Motor neuron (in vitro differentiated cells): ENCODE results near the gene AHNAK. TPM values are rescaled to one million over a fixed set of nuclear protein-coding genes. Genes with fewer than 3 reads are reported as not detected.
A peak's percentile ranks its signal among the peaks of the same experiment; 100 is the strongest.

Source experiments
- ATAC-seq, 8 experiments: fragments of 200-7000 bp; cut with Tn5 transposase; replicated peaks in 6 of 8; 2 replicates each; pipeline ENCODE4 v1.8.0; 2021; ENCODE audit warnings: mild to moderate bottlenecking in 8 of 8, moderate library complexity in 8 of 8
- H3K27ac ChIP-seq, 2 donors: fragments of 250-450 bp; sonication (Bioruptor Pico); 2 replicates each; pipeline ENCODE4 v1.9.0; 2021; ENCODE audit warnings: antibody characterized with exemption in 2 of 2, mild to moderate bottlenecking in 2 of 2, moderate library complexity in 1 of 2
- H3K4me1 ChIP-seq, 2 donors: fragments of 250-450 bp; sonication (Bioruptor Pico); replicated peaks in 1 of 2; 2 replicates each; pipeline ENCODE4 v1.6.1; 2021; ENCODE audit warnings: antibody characterized with exemption in 2 of 2, mild to moderate bottlenecking in 2 of 2, moderate library complexity in 1 of 2
- H3K4me3 ChIP-seq, 5 donors: fragments of 250-450 bp; sonication (Bioruptor Pico); 2 replicates each; pipeline ENCODE4 v1.9.0; 2021; ENCODE audit warnings: antibody characterized with exemption in 5 of 5, mild to moderate bottlenecking in 5 of 5, moderate library complexity in 4 of 5
- WGBS, 10 experiments: fragments of 450-650 bp; shearing (Covaris generic); methylation state at CpG; one replicate each; pipeline ENCODE4 v1.0.0; 2022; 5-methylcytosine and 5-hydroxymethylcytosine counted together
- in situ Hi-C, 9 experiments: fragments of 400-800 bp; cut with MboI; loops; one replicate each; pipeline ENCODE4 v1.15.0; 2021; ENCODE audit warnings: low sequenced_read_pairs in 9 of 9, low pct_unique_long_range_greater_than_20kb in 2 of 9; ENCODE audit not compliant: unreplicated experiment in 9 of 9
- total RNA-seq, 8 experiments: library from RNA; unstranded; fragments of 300-600 nt; gene quantifications; 2 replicates each; pipeline versions ENCODE4 v1.2.3 to v1.2.4, GENCODE V29; 2022

AHNAK gene
- total RNA-seq, 8 experiments from 2014 or later: 1.2 to 93.7 (median 13.5) TPM

- in situ Hi-C loops: loop anchor here in 5 of 9 experiments (10.0 to 25.0 kb wide), 5 partner anchors 155 to 488 kb away; partner anchors contain the start of genes EEF1G (in 1 of the 5), SLC3A2 (in 1 of the 5), STX5 (in 1 of the 5) and TEX54 (in 1 of the 5)
- ATAC-seq: no peak
Measured at GRCh38 chr11:62399172-62399877, 147.3 kb downstream of the AHNAK start.

GRCh38 chr11:62398011-62398994, 148.3 kb downstream of the AHNAK start:
- no peak overlapping the region for H3K27ac ChIP-seq
- H3K4me3 ChIP-seq: no peak overlapping the region
- peak in 1 of 8 experiments; percentile 4 for ATAC-seq
- WGBS, 10 experiments: 40 to 100% (median 60%) methylated on average over 1 to 14 of the region's 22 CpGs; no CpG with 5 or more reads in 3 of the 10 experiments
- peaks cover 35 to 46% of the 10 kb centered on the region in 2 donors for H3K4me1 ChIP-seq
- in situ Hi-C loops: loop anchor here in 5 of 9 experiments (10.0 to 25.0 kb wide), 5 partner anchors 156 to 489 kb away; partner anchors contain the start of genes EEF1G (in 1 of the 5), SLC3A2 (in 1 of the 5), STX5 (in 1 of the 5) and TEX54 (in 1 of the 5)

More at GRCh38 chr11:62399172-62399877, 147.3 kb downstream of the AHNAK start:
- H3K4me1 ChIP-seq: peaks cover 35 to 46% of the 10 kb centered on the region in 2 donors
- no peak overlapping the region for H3K4me3 ChIP-seq
- WGBS, 10 experiments: 0 to 100% (median 88%) methylated on average over 1 to 5 of the region's 10 CpGs; no CpG with 5 or more reads in 3 of the 10 experiments
- H3K27ac ChIP-seq: no peak overlapping the region

DNA sequence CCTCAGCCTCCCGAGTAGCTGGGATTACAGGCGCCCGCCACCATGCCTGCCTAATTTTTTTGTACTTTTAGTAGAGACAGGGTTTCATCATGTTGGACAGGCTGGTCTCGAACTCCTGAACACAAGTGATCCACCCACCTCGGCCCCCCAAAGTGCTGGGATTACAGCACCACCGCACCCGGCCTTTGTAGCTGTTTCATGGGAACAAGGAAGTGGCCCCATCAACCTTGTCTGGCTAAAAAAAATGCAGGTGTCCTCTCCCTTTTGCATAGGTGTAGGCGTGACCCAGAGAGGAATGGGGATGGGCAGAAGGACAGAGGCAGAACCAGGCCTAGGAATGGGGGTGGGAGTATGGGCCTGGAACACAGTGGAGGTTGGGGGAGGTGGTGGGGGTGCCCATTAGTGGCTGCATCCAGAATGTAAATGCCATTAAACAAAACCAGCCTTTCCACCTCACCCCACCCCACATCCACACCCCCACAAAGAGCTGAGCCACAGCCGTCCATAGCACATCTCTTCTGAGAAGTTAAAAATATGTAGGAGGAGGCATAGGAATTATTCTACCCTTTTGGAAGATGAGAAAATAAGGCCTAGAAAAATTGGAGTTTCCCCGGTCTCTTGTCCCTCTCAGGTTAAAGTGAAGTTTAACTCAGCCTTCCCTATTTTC, 150.6 kb downstream of the AHNAK start:
- Histone ChIP-seq H3K4me3 (no peak overlapping the region), H3K27ac (no peak overlapping the region), H3K4me1 (peaks cover 31 to 36% of the 10 kb centered on the region in 2 donors)
- in situ Hi-C loops: loop anchor here in 5 of 9 experiments (10.0 to 25.0 kb wide), 5 partner anchors 159 to 491 kb away; partner anchors contain the start of genes EEF1G (in 1 of the 5), SLC3A2 (in 1 of the 5), STX5 (in 1 of the 5) and TEX54 (in 1 of the 5)
- no peak for ATAC-seq
- 43 to 100% (median 97%) methylated on average over 1 to 5 of the region's 10 CpGs; no CpG with 5 or more reads in 6 of the 10 experiments for WGBS, 10 experiments

DNA sequence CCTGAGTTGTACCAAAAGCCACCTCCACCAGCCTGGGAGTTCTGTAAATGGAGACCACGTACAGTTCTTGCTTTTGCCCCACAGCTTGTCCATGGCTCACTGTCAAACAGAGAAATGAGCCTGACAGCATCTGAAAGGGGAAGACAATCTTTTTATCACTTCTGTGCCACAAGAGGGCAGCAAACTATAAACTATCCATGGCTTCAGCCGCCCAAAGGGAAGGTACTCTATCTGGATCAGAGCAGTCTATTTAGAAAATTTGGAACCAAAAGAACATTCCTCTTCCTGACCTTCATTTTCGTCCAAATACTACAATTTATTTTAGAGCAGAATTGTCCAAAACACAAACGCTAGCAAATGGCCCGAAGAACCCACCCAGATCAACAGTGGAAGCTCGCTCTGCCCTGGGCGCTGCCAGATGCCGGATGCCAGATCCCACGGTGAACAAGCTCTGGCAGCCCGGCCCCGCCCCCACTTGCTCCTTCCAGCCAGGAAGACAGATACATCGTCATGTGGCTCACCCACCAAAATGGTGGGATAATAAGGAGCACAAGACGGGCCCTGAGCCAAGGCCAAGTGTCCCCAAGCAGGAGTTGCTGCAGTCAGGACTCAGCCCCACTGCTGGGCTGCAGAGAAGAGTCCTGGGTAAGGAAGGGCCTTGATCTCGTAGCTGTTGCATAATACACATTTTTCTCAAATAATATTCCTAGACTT, 151.6 kb downstream of the AHNAK start:
- WGBS, 10 experiments: 0 to 22% (median 7%) methylated on average over 1 to 10 of the region's 14 CpGs; no CpG with 5 or more reads in 1 of the 10 experiments
- in situ Hi-C loops: loop anchor here in 5 of 9 experiments (10.0 to 25.0 kb wide), 5 partner anchors 160 to 492 kb away; partner anchors contain the start of genes EEF1G (in 1 of the 5), SLC3A2 (in 1 of the 5), STX5 (in 1 of the 5) and TEX54 (in 1 of the 5)

GRCh38 chr11:62393735-62394134, 152.9 kb downstream of the AHNAK start:
- H3K27ac ChIP-seq: no peak overlapping the region
- H3K4me3 ChIP-seq: no peak overlapping the region
- peaks cover 11 to 13% of the 10 kb centered on the region in 2 donors for H3K4me1 ChIP-seq
- no peak for ATAC-seq
- 17 to 94% (median 73%) methylated on average over 1 to 4 of the region's 5 CpGs; no CpG with 5 or more reads in 4 of the 10 experiments for WGBS, 10 experiments
- in situ Hi-C loops: loop anchor here in 5 of 9 experiments (10.0 to 25.0 kb wide), 5 partner anchors 161 to 494 kb away; partner anchors contain the start of genes EEF1G (in 1 of the 5), SLC3A2 (in 1 of the 5), STX5 (in 1 of the 5) and TEX54 (in 1 of the 5)

More for the DNA sequence above, 151.6 kb downstream of the AHNAK start:
- Histone ChIP-seq H3K27ac (peak overlapping the region in 1 of 2 donors; percentile 18), H3K4me3 (peak overlapping the region in 4 of 5 donors; percentile 0 to 6 (median 1)), H3K4me1 (peaks cover 21 to 26% of the 10 kb centered on the region in 2 donors)
- ATAC-seq: peak; percentile 80 to 94 (median 92)

DNA sequence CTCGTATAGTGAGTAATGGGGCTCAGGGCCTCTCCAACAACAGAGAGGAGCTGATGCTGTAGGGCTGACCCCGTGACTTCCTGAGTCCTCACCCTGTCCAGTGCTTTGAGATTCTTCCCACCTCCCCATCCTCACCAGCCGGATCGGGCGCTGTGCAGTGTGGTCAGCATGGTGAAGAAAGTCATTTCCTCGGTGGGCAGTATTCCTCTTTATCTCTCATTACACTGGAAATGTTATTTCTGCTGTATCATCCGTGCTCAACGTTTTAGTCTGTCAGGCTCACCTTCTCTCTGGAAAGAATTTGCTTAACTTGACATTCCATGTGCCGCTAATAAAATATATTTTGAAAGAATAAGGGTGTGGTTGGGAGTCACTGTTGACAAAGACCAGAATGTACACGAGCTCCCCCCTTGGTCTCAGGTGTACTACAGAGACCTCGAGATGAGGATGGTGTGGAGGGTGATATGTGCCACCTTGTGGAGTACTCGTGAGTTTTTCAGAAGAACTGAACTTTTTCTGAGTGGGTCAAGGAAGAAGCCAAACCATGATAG, 153.5 kb downstream of the AHNAK start:
- Histone ChIP-seq H3K4me3 (no peak overlapping the region), H3K4me1 (peaks cover 6 to 7% of the 10 kb centered on the region in 2 donors), H3K27ac (no peak overlapping the region)
- in situ Hi-C loops: loop anchor here in 5 of 9 experiments (10.0 to 25.0 kb wide), 5 partner anchors 162 to 494 kb away; partner anchors contain the start of genes EEF1G (in 1 of the 5), SLC3A2 (in 1 of the 5), STX5 (in 1 of the 5) and TEX54 (in 1 of the 5)
- 24 to 94% (median 61%) methylated on average over 2 to 7 of the region's 12 CpGs; no CpG with 5 or more reads in 2 of the 10 experiments for WGBS, 10 experiments
- peak in 1 of 8 experiments; percentile 16 for ATAC-seq

GRCh38 chr11:62392506-62392905, 154.1 kb downstream of the AHNAK start:
- Histone ChIP-seq H3K27ac (no peak overlapping the region), H3K4me1 (peaks cover 6 to 7% of the 10 kb centered on the region in 2 donors), H3K4me3 (no peak overlapping the region)
- ATAC-seq: no peak
- WGBS, 10 experiments: 52 to 94% (median 83%) methylated on average over 1 to 3 of the region's 3 CpGs; no CpG with 5 or more reads in 5 of the 10 experiments
- in situ Hi-C loops: loop anchor here in 5 of 9 experiments (10.0 to 25.0 kb wide), 5 partner anchors 162 to 495 kb away; partner anchors contain the start of genes EEF1G (in 1 of the 5), SLC3A2 (in 1 of the 5), STX5 (in 1 of the 5) and TEX54 (in 1 of the 5)

GRCh38 chr11:62391642-62392425, 154.8 kb downstream of the AHNAK start:
- Histone ChIP-seq H3K4me1 (peaks cover 6 to 7% of the 10 kb centered on the region in 2 donors), H3K27ac (no peak overlapping the region), H3K4me3 (no peak overlapping the region)
- in situ Hi-C loops: loop anchor here in 5 of 9 experiments (10.0 to 25.0 kb wide), 5 partner anchors 163 to 495 kb away; partner anchors contain the start of genes EEF1G (in 1 of the 5), SLC3A2 (in 1 of the 5), STX5 (in 1 of the 5) and TEX54 (in 1 of the 5)
- 50 to 100% (median 85%) methylated on average over 1 to 12 of the region's 16 CpGs for WGBS, 10 experiments
- ATAC-seq: no peak

DNA sequence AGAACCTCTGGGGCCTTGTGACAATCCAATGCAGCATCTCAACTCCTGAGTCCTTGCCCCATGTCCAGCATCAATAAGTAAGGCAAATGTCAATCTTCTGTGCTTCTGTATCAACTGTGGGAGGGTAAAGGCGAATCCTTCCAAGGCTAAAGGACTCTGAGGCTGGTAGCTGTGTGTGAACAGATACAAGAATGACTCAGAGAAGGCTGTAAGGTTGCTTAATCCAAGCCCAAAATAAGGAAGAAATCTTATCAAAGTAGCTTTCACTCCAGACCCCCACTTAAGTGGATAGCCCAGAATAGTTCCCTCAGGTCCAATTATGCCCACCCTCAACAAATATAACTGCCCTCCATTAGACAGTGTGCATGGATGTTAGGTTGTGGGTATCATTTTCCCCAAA, 155.9 kb downstream of the AHNAK start:
- WGBS, 10 experiments: 75 to 83% (median 80%) methylated on average over 1 of the region's 1 CpG; no CpG with 5 or more reads in 7 of the 10 experiments

DNA sequence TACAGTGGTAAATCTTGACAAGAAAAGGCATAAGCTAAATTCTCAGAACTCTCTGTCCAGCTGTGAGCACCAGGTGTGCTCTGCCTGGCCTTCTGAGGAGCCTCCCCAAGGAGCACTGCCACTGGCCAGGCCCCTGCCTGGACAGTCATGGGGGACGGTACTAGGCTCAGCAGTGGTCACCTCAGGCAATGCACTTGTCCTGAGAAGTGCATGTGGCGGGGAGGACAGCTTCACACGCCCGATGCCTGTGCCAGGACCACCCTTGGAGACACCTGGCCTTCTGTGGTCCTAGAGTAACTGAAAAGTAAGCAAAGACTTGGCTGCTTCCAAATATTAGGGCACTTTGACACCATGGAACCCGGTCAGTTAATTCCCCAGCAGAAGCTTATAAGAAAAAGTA, 156.4 kb downstream of the AHNAK start:
- Histone ChIP-seq H3K4me1 (peaks cover 4% of the 10 kb centered on the region in 2 donors), H3K27ac (no peak overlapping the region), H3K4me3 (no peak overlapping the region)
- ATAC-seq: no peak
- 40% methylated on average over 1 of the region's 5 CpGs; no CpG with 5 or more reads in 9 of the 10 experiments for WGBS, 10 experiments
- in situ Hi-C loops: loop anchor here in 5 of 9 experiments (10.0 to 25.0 kb wide), 5 partner anchors 165 to 497 kb away; partner anchors contain the start of genes EEF1G (in 1 of the 5), SLC3A2 (in 1 of the 5), STX5 (in 1 of the 5) and TEX54 (in 1 of the 5)

More for the DNA sequence above, 155.9 kb downstream of the AHNAK start:
- no peak for ATAC-seq
- Histone ChIP-seq H3K27ac (no peak overlapping the region), H3K4me3 (no peak overlapping the region), H3K4me1 (peaks cover 6 to 7% of the 10 kb centered on the region in 2 donors)
- in situ Hi-C loops: loop anchor here in 5 of 9 experiments (10.0 to 25.0 kb wide), 5 partner anchors 164 to 497 kb away; partner anchors contain the start of genes EEF1G (in 1 of the 5), SLC3A2 (in 1 of the 5), STX5 (in 1 of the 5) and TEX54 (in 1 of the 5)
